ENCODE measurements around the gene SLC22A31. TPM values are rescaled to one million over a fixed set of nuclear protein-coding genes. Genes with fewer than 3 reads are reported as not detected.

Gene SLC22A31
- total and polyA plus RNA-seq, 2 donors (not counting 1 experiment from before 2014, with no cell fraction given): 0.17 to 0.24 TPM

- Histone ChIP-seq H3K27ac (ENCODE audit: insufficient read depth, low read length) (no peak overlapping the region), H3K4me1 (ENCODE audit: control insufficient read depth, extremely low read depth, insufficient read depth, low read length) (no peaks in the 10 kb centered on the region), H3K9me3 (ENCODE audit: control insufficient read depth, insufficient read depth, low read depth, low read length) (no peaks in the 10 kb centered on the region), H3K79me2 (ENCODE audit: control insufficient read depth, insufficient read depth, low read length) (no peaks in the 10 kb centered on the region), H3K4me3 (replicated peaks in 1 of 4; ENCODE audit: control extremely low read depth in 1 of 4, insufficient read depth in 1 of 4, low read depth in 3 of 4, low read length in 4 of 4) (no peak overlapping the region), H4K20me1 (ENCODE audit: control insufficient read depth, extremely low read depth, insufficient read depth, low read length) (no peaks in the 10 kb centered on the region), H3K9ac (ENCODE audit: insufficient read depth, low read length) (no peak overlapping the region), H3K4me2 (ENCODE audit: extremely low read depth, insufficient read depth, low read length) (no peak overlapping the region), H2AFZ (ENCODE audit: low read length) (no peak overlapping the region), H3K27me3 (ENCODE audit: control insufficient read depth, insufficient read depth, low read length) (no peaks in the 10 kb centered on the region), H3K36me3 (ENCODE audit: control insufficient read depth, insufficient read depth, low read length) (peaks cover 8% of the 10 kb centered on the region)
- TF ChIP-seq CTCF (conservative IDR thresholded peaks at IDR 0.05 in 1 of 2, IDR thresholded peaks at IDR 0.05 in 1 of 2; ENCODE audit: low read depth in 1 of 2, low read length in 2 of 2) (no peak), EZH2 (IDR thresholded peaks at IDR 0.05; ENCODE audit: low read length, missing control alignments) (no peak)
- no peak for DNase-seq (ENCODE audit: low read depth in 2 of 2)
Observed at GRCh38 chr16:89149386-89149785, 51.0 kb downstream of the SLC22A31 start.

- TF ChIP-seq CTCF (conservative IDR thresholded peaks at IDR 0.05 in 1 of 2, IDR thresholded peaks at IDR 0.05 in 1 of 2; ENCODE audit: low read depth in 1 of 2, low read length in 2 of 2): no peak
- TF ChIP-seq EZH2 (IDR thresholded peaks at IDR 0.05; ENCODE audit: low read length, missing control alignments): no peak
Observed at GRCh38 chr16:89147085-89147817, 53.1 kb downstream of the SLC22A31 start.

GRCh38 chr16:89146211-89147005 is 53.9 kb downstream of the SLC22A31 start:
- DNase-seq (ENCODE audit: low read depth in 2 of 2): no peak
- no peak overlapping the region for H3K27ac ChIP-seq (ENCODE audit: insufficient read depth, low read length)
- H3K4me3 ChIP-seq (replicated peaks in 1 of 4; ENCODE audit: control extremely low read depth in 1 of 4, insufficient read depth in 1 of 4, low read depth in 3 of 4, low read length in 4 of 4): no peak overlapping the region
- no peak overlapping the region for H3K4me2 ChIP-seq (ENCODE audit: extremely low read depth, insufficient read depth, low read length)
- no peak for TF ChIP-seq CTCF (conservative IDR thresholded peaks at IDR 0.05 in 1 of 2, IDR thresholded peaks at IDR 0.05 in 1 of 2; ENCODE audit: low read depth in 1 of 2, low read length in 2 of 2)
- no peak for TF ChIP-seq EZH2 (IDR thresholded peaks at IDR 0.05; ENCODE audit: low read length, missing control alignments)
- no peaks in the 10 kb centered on the region for H4K20me1 ChIP-seq (ENCODE audit: control insufficient read depth, extremely low read depth, insufficient read depth, low read length)
- H3K4me1 ChIP-seq (ENCODE audit: control insufficient read depth, extremely low read depth, insufficient read depth, low read length): no peaks in the 10 kb centered on the region
- no peak overlapping the region for H3K9ac ChIP-seq (ENCODE audit: insufficient read depth, low read length)
- peaks cover 14% of the 10 kb centered on the region for H3K36me3 ChIP-seq (ENCODE audit: control insufficient read depth, insufficient read depth, low read length)
- H2AFZ ChIP-seq (ENCODE audit: low read length): no peak overlapping the region
- no peaks in the 10 kb centered on the region for H3K79me2 ChIP-seq (ENCODE audit: control insufficient read depth, insufficient read depth, low read length)
- H3K9me3 ChIP-seq (ENCODE audit: control insufficient read depth, insufficient read depth, low read depth, low read length): no peaks in the 10 kb centered on the region
- H3K27me3 ChIP-seq (ENCODE audit: control insufficient read depth, insufficient read depth, low read length): no peaks in the 10 kb centered on the region

More at GRCh38 chr16:89147085-89147817, 53.1 kb downstream of the SLC22A31 start:
- Histone ChIP-seq H3K4me2 (ENCODE audit: extremely low read depth, insufficient read depth, low read length) (no peak overlapping the region), H3K79me2 (ENCODE audit: control insufficient read depth, insufficient read depth, low read length) (no peaks in the 10 kb centered on the region), H3K36me3 (ENCODE audit: control insufficient read depth, insufficient read depth, low read length) (peaks cover 9% of the 10 kb centered on the region), H3K27ac (ENCODE audit: insufficient read depth, low read length) (no peak overlapping the region), H3K4me1 (ENCODE audit: control insufficient read depth, extremely low read depth, insufficient read depth, low read length) (no peaks in the 10 kb centered on the region), H2AFZ (ENCODE audit: low read length) (no peak overlapping the region), H4K20me1 (ENCODE audit: control insufficient read depth, extremely low read depth, insufficient read depth, low read length) (no peaks in the 10 kb centered on the region), H3K4me3 (replicated peaks in 1 of 4; ENCODE audit: control extremely low read depth in 1 of 4, insufficient read depth in 1 of 4, low read depth in 3 of 4, low read length in 4 of 4) (no peak overlapping the region), H3K9me3 (ENCODE audit: control insufficient read depth, insufficient read depth, low read depth, low read length) (no peaks in the 10 kb centered on the region), H3K9ac (ENCODE audit: insufficient read depth, low read length) (no peak overlapping the region), H3K27me3 (ENCODE audit: control insufficient read depth, insufficient read depth, low read length) (no peaks in the 10 kb centered on the region)
- DNase-seq (ENCODE audit: low read depth in 2 of 2): no peak

Data from fibroblast of lung (primary cell).